Hepatocyte (in vitro differentiated cells): ENCODE data around the gene USP27X. TPM values are rescaled to one million over a fixed set of nuclear protein-coding genes. Genes with fewer than 3 reads are reported as not detected.

Experiments
- DNase-seq: peaks from one replicate; pipeline ENCODE4 v3.0.0-alpha.2; 2016; ENCODE audit warnings: low spot score
- H2AFZ ChIP-seq: fragments of 200-600 bp; sonication (generic); 2 replicates; pipeline ENCODE4 v1.6.0; 2016; ENCODE audit warnings: antibody characterized with exemption, mild to moderate bottlenecking
- H3K27ac ChIP-seq: fragments of 200-600 bp; sonication (generic); 2 replicates; pipeline ENCODE4 v1.5.1; 2016; ENCODE audit warnings: mild to moderate bottlenecking
- H3K27me3 ChIP-seq: fragments of 200-600 bp; sonication (generic); 2 replicates; pipeline ENCODE4 v1.6.1; 2016
- H3K36me3 ChIP-seq: fragments of 200-600 bp; sonication (generic); replicated peaks from 2 replicates; pipeline ENCODE4 v1.5.1; 2016; ENCODE audit warnings: low read depth; ENCODE audit not compliant: insufficient read depth
- H3K4me1 ChIP-seq: fragments of 200-600 bp; sonication (generic); 2 replicates; pipeline ENCODE4 v1.5.1; 2016; ENCODE audit warnings: mild to moderate bottlenecking, moderate library complexity; ENCODE audit not compliant: insufficient read depth
- H3K4me2 ChIP-seq: fragments of 200-600 bp; sonication (generic); 2 replicates; pipeline ENCODE4 v1.6.0; 2016
- H3K4me3 ChIP-seq: fragments of 200-600 bp; sonication (generic); 2 replicates; pipeline ENCODE4 v1.5.1; 2016; ENCODE audit warnings: mild to moderate bottlenecking
- H3K79me2 ChIP-seq: fragments of 200-600 bp; sonication (generic); 2 replicates; pipeline ENCODE4 v1.6.0; 2017; ENCODE audit warnings: mild to moderate bottlenecking
- H3K9me2 ChIP-seq: fragments of 200-600 bp; sonication (generic); replicated peaks from 2 replicates; pipeline ENCODE4 v1.6.0; 2017; ENCODE audit warnings: mild to moderate bottlenecking; ENCODE audit not compliant: insufficient read depth
- H3K9me3 ChIP-seq: fragments of 200-600 bp; sonication (generic); 2 replicates; pipeline ENCODE4 v1.5.1; 2016; ENCODE audit warnings: low read depth, mild to moderate bottlenecking
- H4K20me1 ChIP-seq: fragments of 200-600 bp; sonication (generic); 2 replicates; pipeline ENCODE4 v1.6.0; 2016; ENCODE audit warnings: mild to moderate bottlenecking; ENCODE audit not compliant: insufficient read depth, poor library complexity, severe bottlenecking
- CTCF ChIP-seq: fragments of 200-600 bp; sonication (generic); IDR thresholded peaks from 2 replicates; pipeline ENCODE4 v1.5.1; 2016; ENCODE audit warnings: antibody characterized with exemption, mild to moderate bottlenecking; ENCODE audit not compliant: poor library complexity
- EZH2 ChIP-seq: fragments of 200-600 bp; sonication (generic); IDR thresholded peaks from 2 replicates; pipeline ENCODE4 v1.6.1; 2016; ENCODE audit warnings: antibody characterized with exemption, mild to moderate bottlenecking, borderline replicate concordance
- EZH2phosphoT487 ChIP-seq: fragments of 200-600 bp; sonication (generic); IDR thresholded peaks from one replicate; pipeline ENCODE4 v1.6.1; 2018; ENCODE audit warnings: antibody characterized with exemption, mild to moderate bottlenecking, low read depth, moderate library complexity; ENCODE audit not compliant: unreplicated experiment, severe bottlenecking
- WGBS: methylation state at CpG from one replicate; pipeline ENCODE4 v1.1.6; 2016; ENCODE audit warnings: low lambda C conversion rate; ENCODE audit errors: missing lambda C conversion rate; 5-methylcytosine and 5-hydroxymethylcytosine counted together
- polyA plus RNA-seq: library from polyadenylated mRNA; unstranded; fragments of >200 nt; fragmentation: Nextera tagmentation; extraction: Ambion mirVana; gene quantifications from 2 replicates; pipeline ENCODE4 v1.2.1, GENCODE V29; 2016
- total RNA-seq: library from RNA; depleted of rRNA; stranded (reverse); fragments of >200 nt; gene quantifications from 2 replicates; pipeline ENCODE4 v1.2.3, GENCODE V29; 2014

The USP27X gene
- total and polyA plus RNA-seq, 2 experiments from 2014 or later = 1.3 to 6.1 TPM

- H2AFZ ChIP-seq = no peak overlapping the region
- no peak for TF ChIP-seq EZH2phosphoT487
- no peak for TF ChIP-seq CTCF
- TF ChIP-seq EZH2 = no peak
- no peaks in the 10 kb centered on the region for H3K4me1 ChIP-seq
- 71% methylated on average over 3 of the region's 3 CpGs for WGBS
- H3K4me2 ChIP-seq = no peak overlapping the region
- H3K9me3 ChIP-seq = no peaks in the 10 kb centered on the region
- no peaks in the 10 kb centered on the region for H4K20me1 ChIP-seq
- DNase-seq = no peak
- H3K36me3 ChIP-seq = no peaks in the 10 kb centered on the region
- H3K9me2 ChIP-seq = no peaks in the 10 kb centered on the region
- H3K79me2 ChIP-seq = no peaks in the 10 kb centered on the region
- H3K4me3 ChIP-seq = no peak overlapping the region
- no peaks in the 10 kb centered on the region for H3K27me3 ChIP-seq
- H3K27ac ChIP-seq = no peak overlapping the region
Observed at GRCh38 chrX:49912861-49913260, 33.6 kb downstream of the USP27X start.

- H3K4me3 ChIP-seq = no peak overlapping the region
- H3K9me3 ChIP-seq = no peaks in the 10 kb centered on the region
- no peaks in the 10 kb centered on the region for H3K36me3 ChIP-seq
- no peaks in the 10 kb centered on the region for H3K27me3 ChIP-seq
- H3K4me1 ChIP-seq = no peaks in the 10 kb centered on the region
- no peaks in the 10 kb centered on the region for H4K20me1 ChIP-seq
- no peak overlapping the region for H3K4me2 ChIP-seq
- no peak for TF ChIP-seq EZH2phosphoT487
- TF ChIP-seq CTCF = peak; percentile 70
- WGBS = 46% methylated on average over 8 of the region's 8 CpGs
- peak; percentile 68 for DNase-seq
- no peak overlapping the region for H3K27ac ChIP-seq
- no peaks in the 10 kb centered on the region for H3K79me2 ChIP-seq
- H2AFZ ChIP-seq = no peak overlapping the region
- H3K9me2 ChIP-seq = no peaks in the 10 kb centered on the region
Observed at GRCh38 chrX:49915361-49916222, 36.3 kb downstream of the USP27X start.

- Histone ChIP-seq H3K79me2 (peaks cover 5% of the 10 kb centered on the region), H2AFZ (no peak overlapping the region), H3K4me3 (no peak overlapping the region), H3K9me2 (no peaks in the 10 kb centered on the region), H3K27ac (no peak overlapping the region), H3K9me3 (no peaks in the 10 kb centered on the region), H3K36me3 (no peaks in the 10 kb centered on the region), H3K27me3 (no peaks in the 10 kb centered on the region), H3K4me2 (no peak overlapping the region), H4K20me1 (no peaks in the 10 kb centered on the region), H3K4me1 (no peaks in the 10 kb centered on the region)
- peak; percentile 67 for DNase-seq
- TF ChIP-seq EZH2 (no peak), CTCF (peak; percentile 78), EZH2phosphoT487 (no peak)
- WGBS = 31% methylated on average over 8 of the region's 8 CpGs
Observed at GRCh38 chrX:49919617-49920016, 40.3 kb downstream of the USP27X start.
